HepG2 (cell line): Measurements from ENCODE around the gene SCN9A. TPM values are rescaled to one million over a fixed set of nuclear protein-coding genes. Genes with fewer than 3 reads are reported as not detected.

Experiments used
- ARNT2 ChIP-seq: sonication (generic); formaldehyde crosslinking; IDR thresholded peaks from 2 replicates; pipeline ENCODE4 v1.8.0; 2022; ENCODE audit warnings: mild to moderate bottlenecking, low read depth, missing genetic modification reagents, moderate library complexity
- BRCA1 ChIP-seq: sonication (generic); formaldehyde crosslinking; IDR thresholded peaks from 2 replicates; pipeline ENCODE4 v1.4.0; 2020; ENCODE audit warnings: missing genetic modification reagents
- CBX5 ChIP-seq: sonication (generic); formaldehyde crosslinking; IDR thresholded peaks from 2 replicates; pipeline ENCODE4 v1.4.0; 2020; ENCODE audit warnings: missing genetic modification reagents, borderline replicate concordance
- CEBPG ChIP-seq: IDR thresholded peaks from 2 replicates; pipeline ENCODE4 v1.6.1; 2016
- GFI1 ChIP-seq: sonication (generic); formaldehyde crosslinking; IDR thresholded peaks from 2 replicates; pipeline ENCODE4 v1.5.0; 2020; ENCODE audit warnings: missing genetic modification reagents, mild to moderate bottlenecking, borderline replicate concordance
- HCFC1 ChIP-seq: fragments of 150-350 bp; IDR thresholded peaks from 2 replicates; pipeline ENCODE4 v1.6.1; 2014; ENCODE audit warnings: low read depth, low read length
- MED1 ChIP-seq: sonication (generic); formaldehyde crosslinking; IDR thresholded peaks from 2 replicates; pipeline ENCODE4 v1.4.0; 2020; ENCODE audit warnings: missing genetic modification reagents
- MEIS2 ChIP-seq: sonication (generic); formaldehyde crosslinking; IDR thresholded peaks from 2 replicates; pipeline ENCODE4 v1.9.0; 2021; ENCODE audit warnings: mild to moderate bottlenecking, missing genetic modification reagents
- NR2F1 ChIP-seq, 2 experiments: fragments of 450-650 bp in 1 of 2; formaldehyde crosslinking in 1 of 2; IDR thresholded peaks; 2 replicates each; pipeline versions ENCODE4 v1.5.0 to v1.6.1; 2016 to 2020; ENCODE audit warnings: mild to moderate bottlenecking in 1 of 2, missing compliant biosample characterization in 1 of 2, missing genetic modification reagents in 1 of 2, moderate library complexity in 1 of 2
- NR2F6 ChIP-seq, 2 experiments: IDR thresholded peaks; 2 replicates each; pipeline ENCODE4 v1.6.1; 2016; ENCODE audit warnings: antibody characterized with exemption in 1 of 2, mild to moderate bottlenecking in 1 of 2
- REL ChIP-seq: sonication (generic); formaldehyde crosslinking; conservative IDR thresholded peaks from 2 replicates; pipeline ENCODE4 v1.8.0; 2022; ENCODE audit warnings: mild to moderate bottlenecking, missing genetic modification reagents, moderate library complexity
- RNF219 ChIP-seq: sonication (generic); formaldehyde crosslinking; IDR thresholded peaks from 2 replicates; pipeline ENCODE4 v1.5.0; 2020; ENCODE audit warnings: mild to moderate bottlenecking, missing genetic modification reagents
- SALL1 ChIP-seq: sonication (generic); formaldehyde crosslinking; IDR thresholded peaks from 2 replicates; pipeline ENCODE4 v1.8.0; 2022; ENCODE audit warnings: mild to moderate bottlenecking, missing genetic modification reagents
- SCMH1 ChIP-seq: sonication (generic); formaldehyde crosslinking; IDR thresholded peaks from 2 replicates; pipeline ENCODE4 v1.9.0; 2021; ENCODE audit warnings: missing genetic modification reagents, mild to moderate bottlenecking, borderline replicate concordance
- SMAD3 ChIP-seq: sonication (generic); formaldehyde crosslinking; IDR thresholded peaks from 2 replicates; pipeline ENCODE4 v1.4.0; 2020; ENCODE audit warnings: missing genetic modification reagents
- SMARCC2 ChIP-seq: fragments of 450-650 bp; IDR thresholded peaks from 2 replicates; pipeline ENCODE4 v1.6.1; 2017; ENCODE audit warnings: antibody characterized with exemption, mild to moderate bottlenecking
- SP2 ChIP-seq: sonication (generic); formaldehyde crosslinking; IDR thresholded peaks from 2 replicates; pipeline ENCODE4 v1.5.1; 2020; ENCODE audit warnings: mild to moderate bottlenecking, missing genetic modification reagents
- TBP ChIP-seq: sonication (generic); formaldehyde crosslinking; IDR thresholded peaks from 2 replicates; pipeline ENCODE4 v1.5.0; 2020; ENCODE audit warnings: missing genetic modification reagents
- TBX3 ChIP-seq: fragments of 450-650 bp; IDR thresholded peaks from 2 replicates; pipeline ENCODE4 v1.6.1; 2017; ENCODE audit warnings: antibody characterized with exemption, mild to moderate bottlenecking, inconsistent platforms, borderline replicate concordance
- ZFP82 ChIP-seq: sonication (generic); formaldehyde crosslinking; IDR thresholded peaks from 2 replicates; pipeline ENCODE4 v1.5.1; 2020; ENCODE audit warnings: mild to moderate bottlenecking, missing genetic modification reagents, borderline replicate concordance
- ZNF253 ChIP-seq: sonication (generic); formaldehyde crosslinking; IDR thresholded peaks from 2 replicates; pipeline ENCODE4 v1.8.0; 2022; ENCODE audit warnings: mild to moderate bottlenecking, missing genetic modification reagents, borderline replicate concordance
- ZNF430 ChIP-seq: sonication (generic); formaldehyde crosslinking; IDR thresholded peaks from 2 replicates; pipeline ENCODE4 v1.9.0; 2021; ENCODE audit warnings: mild to moderate bottlenecking, missing genetic modification reagents
- ZNF670 ChIP-seq: sonication (generic); formaldehyde crosslinking; IDR thresholded peaks from 2 replicates; pipeline ENCODE4 v1.8.0; 2022; ENCODE audit warnings: mild to moderate bottlenecking, missing genetic modification reagents, borderline replicate concordance
- ZNF713 ChIP-seq: sonication (generic); formaldehyde crosslinking; IDR thresholded peaks from 2 replicates; pipeline ENCODE4 v1.4.0; 2020; ENCODE audit warnings: mild to moderate bottlenecking, missing genetic modification reagents
- ZNF747 ChIP-seq: sonication (generic); formaldehyde crosslinking; IDR thresholded peaks from 2 replicates; pipeline ENCODE4 v1.8.1; 2023; ENCODE audit warnings: missing genetic modification reagents, mild to moderate bottlenecking, borderline replicate concordance
- ZNF775 ChIP-seq: sonication (generic); formaldehyde crosslinking; IDR thresholded peaks from 2 replicates; pipeline ENCODE4 v1.4.0; 2020; ENCODE audit warnings: missing genetic modification reagents, mild to moderate bottlenecking, moderate library complexity, borderline replicate concordance
- ZSCAN31 ChIP-seq: sonication (generic); formaldehyde crosslinking; IDR thresholded peaks from 2 replicates; pipeline ENCODE4 v1.5.0; 2020; ENCODE audit warnings: low read depth, mild to moderate bottlenecking, missing genetic modification reagents
- polyA plus RNA-seq, 8 experiments: library from polyadenylated mRNA; depleted of rRNA in 3 of 8; stranded (reverse) in 7 of 8; unstranded in 1 of 8; fragments of >200 nt; fragmentation: Illumina TruSeq in 4 of 8; extraction: Trizol in 4 of 8; gene quantifications; 2 replicates each; pipeline versions ENCODE4 v1.2.1 to v1.2.3, GENCODE V29; 2011 to 2016; ENCODE audit warnings: low read depth in 4 of 8, missing spikeins in 1 of 8, mixed read lengths in 1 of 8; ENCODE audit not compliant: insufficient read depth in 1 of 8
- total RNA-seq, 5 experiments: library from RNA; depleted of rRNA; stranded (reverse); fragments of >200 nt; fragmentation: Illumina TruSeq; extraction: Trizol; gene quantifications; 2 replicates each; pipeline ENCODE4 v1.2.3, GENCODE V29; 2016; ENCODE audit warnings: low read depth in 1 of 5

SCN9A gene
- total and polyA plus RNA-seq, 2 of the 13 experiments (the other 11 are each of a cell fraction or from before 2014, with no cell fraction given) = 15.3 to 24.3 TPM

GRCh38 chr2:166329465-166329864, 46.3 kb downstream of the SCN9A start (continued):
- TF ChIP-seq ZNF253 (CRISPR knock-in tag) (no peak), RNF219 (no peak), CBX5 (CRISPR knock-in tag) (no peak), ZSCAN31 (CRISPR knock-in tag) (no peak), ZNF670 (CRISPR knock-in tag) (peak; percentile 76; the same call in 1 of the 2 replicates), HCFC1 (no peak), NR2F1 (CRISPR knock-in tag; IDR thresholded peaks at IDR 0.05) (0 out of 4 replicates have a peak, but pooled peaks of 1 of the 2 experiments have one; percentile 39), SCMH1 (CRISPR knock-in tag) (no peak), SP2 (CRISPR knock-in tag) (no peak), ZNF713 (CRISPR knock-in tag) (no peak), ARNT2 (CRISPR knock-in tag) (0 out of 2 replicates have a peak, but pooled peaks have one; percentile 41), ZNF430 (CRISPR knock-in tag) (peak; percentile 83), REL (no peak), GFI1 (CRISPR knock-in tag) (no peak), ZFP82 (no peak), BRCA1 (CRISPR knock-in tag) (no peak), ZNF775 (CRISPR knock-in tag) (no peak), SMARCC2 (no peak), MED1 (CRISPR knock-in tag) (peak; percentile 90), SMAD3 (CRISPR knock-in tag) (peak; percentile 66; the same call in 1 of the 2 replicates), CEBPG (CRISPR knock-in tag) (peak; percentile 89), MEIS2 (CRISPR knock-in tag) (no peak), SALL1 (peak; percentile 85; the same call in 1 of the 2 replicates), NR2F6 (IDR thresholded peaks at IDR 0.05) (peak; percentile 53), NR2F6 (CRISPR knock-in tag; IDR thresholded peaks at IDR 0.05) (peak; percentile 66; the same call in 1 of the 2 replicates), TBP (CRISPR knock-in tag) (no peak), TBX3 (peak; percentile 60; the same call in 1 of the 2 replicates), ZNF747 (CRISPR knock-in tag) (no peak)
